Neural cell (in vitro differentiated cells): Measurements from ENCODE around the gene RIIAD1. TPM values are rescaled to one million over a fixed set of nuclear protein-coding genes. Genes with fewer than 3 reads are reported as not detected.

ENCODE experiments used
- polyA plus RNA-seq: library from polyadenylated mRNA; depleted of rRNA; stranded (reverse); fragments of >200 nt; gene quantifications from 2 replicates; pipeline ENCODE4 v1.2.3, GENCODE V29; 2014
- small RNA-seq, 3 experiments: library from RNA; depleted of rRNA; stranded (forward); fragments of <200 nt; gene quantifications; one replicate each; pipeline ENCODE3, GENCODE V24; 2012

The RIIAD1 gene
- polyA plus RNA-seq, 1 donor from 2014 or later = 23.5 TPM

Small RNAs within 50 kb of the gene (small RNA-seq; reads per million reads assigned to genes)
- gene RNU6-662P = 0 reads per million in 3 experiments

Other genes with a start within 250 kb of the RIIAD1 start
- gene CGN, start 210.1 kb upstream of the RIIAD1 start, polyA plus RNA-seq = 4.4 and 7.5 TPM in 2 replicates
- 25.5 and 25.8 TPM in 2 replicates for gene TUFT1, start 181.2 kb upstream of the RIIAD1 start, polyA plus RNA-seq
- 30.2 and 32.4 TPM in 2 replicates for gene SNX27, start 109.5 kb upstream of the RIIAD1 start, polyA plus RNA-seq
- gene CELF3, start 4.7 kb upstream of the RIIAD1 start, polyA plus RNA-seq = 89.0 and 137 TPM in 2 replicates
- 119 and 134 TPM in 2 replicates for gene MRPL9, start 42.0 kb downstream of the RIIAD1 start, polyA plus RNA-seq
- 19.5 and 26.5 TPM in 2 replicates for gene TDRKH, start 69.0 kb downstream of the RIIAD1 start, polyA plus RNA-seq
- not detected in 2 replicates for gene LINGO4, start 83.9 kb downstream of the RIIAD1 start, polyA plus RNA-seq
- gene RORC, start 110.3 kb downstream of the RIIAD1 start, polyA plus RNA-seq = 0.28 and 0.45 TPM in 2 replicates
- not detected in 2 replicates for gene C2CD4D, start 118.3 kb downstream of the RIIAD1 start, polyA plus RNA-seq
- not detected in 2 replicates for gene THEM5, start 132.2 kb downstream of the RIIAD1 start, polyA plus RNA-seq
- gene THEM4, start 188.0 kb downstream of the RIIAD1 start, polyA plus RNA-seq = 11.3 and 13.3 TPM in 2 replicates